ENCODE results near the gene LEMD1. TPM values are rescaled to one million over a fixed set of nuclear protein-coding genes. Genes with fewer than 3 reads are reported as not detected.
A peak's percentile ranks its signal among the peaks of the same experiment; 100 is the strongest.

Gene LEMD1
- total RNA-seq, 1 experiment from 2014 or later: 26.3 TPM

DNA sequence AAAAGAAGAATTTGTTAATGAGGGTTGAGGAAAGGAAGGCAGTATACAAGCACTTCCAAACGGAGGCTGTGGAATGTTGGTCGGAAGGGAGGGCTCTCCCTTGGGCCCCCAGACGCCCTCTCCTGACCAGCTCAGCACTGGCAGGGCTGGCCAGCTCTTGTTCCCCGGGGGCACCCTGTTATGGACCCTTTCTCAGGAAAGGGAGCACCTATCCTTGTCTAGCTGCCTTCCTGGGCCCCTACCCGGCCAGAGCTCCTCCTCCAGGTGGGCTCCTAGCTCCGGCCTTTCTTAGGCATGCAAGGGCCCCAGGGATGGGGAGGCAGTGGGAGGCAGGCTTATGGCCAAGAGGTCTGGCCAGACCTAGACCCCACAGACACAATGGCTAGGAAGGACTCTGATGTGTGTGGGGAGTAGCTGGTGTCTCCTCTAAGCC is 33.1 kb upstream of the LEMD1 start:
- DNase-seq (ENCODE audit: low spot score) (peak; percentile 60), ATAC-seq (peak; percentile 2)
- TF ChIP-seq, protein P1, sequence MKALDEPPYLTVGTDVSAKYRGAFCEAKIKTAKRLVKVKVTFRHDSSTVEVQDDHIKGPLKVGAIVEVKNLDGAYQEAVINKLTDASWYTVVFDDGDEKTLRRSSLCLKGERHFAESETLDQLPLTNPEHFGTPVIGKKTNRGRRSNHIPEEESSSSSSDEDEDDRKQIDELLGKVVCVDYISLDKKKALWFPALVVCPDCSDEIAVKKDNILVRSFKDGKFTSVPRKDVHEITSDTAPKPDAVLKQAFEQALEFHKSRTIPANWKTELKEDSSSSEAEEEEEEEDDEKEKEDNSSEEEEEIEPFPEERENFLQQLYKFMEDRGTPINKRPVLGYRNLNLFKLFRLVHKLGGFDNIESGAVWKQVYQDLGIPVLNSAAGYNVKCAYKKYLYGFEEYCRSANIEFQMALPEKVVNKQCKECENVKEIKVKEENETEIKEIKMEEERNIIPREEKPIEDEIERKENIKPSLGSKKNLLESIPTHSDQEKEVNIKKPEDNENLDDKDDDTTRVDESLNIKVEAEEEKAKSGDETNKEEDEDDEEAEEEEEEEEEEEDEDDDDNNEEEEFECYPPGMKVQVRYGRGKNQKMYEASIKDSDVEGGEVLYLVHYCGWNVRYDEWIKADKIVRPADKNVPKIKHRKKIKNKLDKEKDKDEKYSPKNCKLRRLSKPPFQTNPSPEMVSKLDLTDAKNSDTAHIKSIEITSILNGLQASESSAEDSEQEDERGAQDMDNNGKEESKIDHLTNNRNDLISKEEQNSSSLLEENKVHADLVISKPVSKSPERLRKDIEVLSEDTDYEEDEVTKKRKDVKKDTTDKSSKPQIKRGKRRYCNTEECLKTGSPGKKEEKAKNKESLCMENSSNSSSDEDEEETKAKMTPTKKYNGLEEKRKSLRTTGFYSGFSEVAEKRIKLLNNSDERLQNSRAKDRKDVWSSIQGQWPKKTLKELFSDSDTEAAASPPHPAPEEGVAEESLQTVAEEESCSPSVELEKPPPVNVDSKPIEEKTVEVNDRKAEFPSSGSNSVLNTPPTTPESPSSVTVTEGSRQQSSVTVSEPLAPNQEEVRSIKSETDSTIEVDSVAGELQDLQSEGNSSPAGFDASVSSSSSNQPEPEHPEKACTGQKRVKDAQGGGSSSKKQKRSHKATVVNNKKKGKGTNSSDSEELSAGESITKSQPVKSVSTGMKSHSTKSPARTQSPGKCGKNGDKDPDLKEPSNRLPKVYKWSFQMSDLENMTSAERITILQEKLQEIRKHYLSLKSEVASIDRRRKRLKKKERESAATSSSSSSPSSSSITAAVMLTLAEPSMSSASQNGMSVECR (CRISPR knock-in tag; IDR thresholded peaks at IDR 0.05; ENCODE audit: borderline replicate concordance): 0 out of 2 replicates have a peak, but pooled peaks have one; percentile 12
- TF ChIP-seq KAT7 (CRISPR knock-in tag; IDR thresholded peaks at IDR 0.05; ENCODE audit: borderline replicate concordance) (no peak; the same call in 1 of the 2 replicates), CREM (CRISPR knock-in tag; IDR thresholded peaks at IDR 0.05) (no peak), ZNF425 (CRISPR knock-in tag; conservative IDR thresholded peaks at IDR 0.05) (no peak), FOXP4 (CRISPR knock-in tag; IDR thresholded peaks at IDR 0.05) (no peak), ZNF263 (CRISPR knock-in tag; IDR thresholded peaks at IDR 0.05; ENCODE audit: low read depth) (no peak), ZSCAN18 (CRISPR knock-in tag; IDR thresholded peaks at IDR 0.05) (no peak), ZNF532 (CRISPR knock-in tag; IDR thresholded peaks at IDR 0.05; ENCODE audit: borderline replicate concordance) (no peak), ZBTB21 (CRISPR knock-in tag; IDR thresholded peaks at IDR 0.05; ENCODE audit: borderline replicate concordance) (no peak), FOXK1 (CRISPR knock-in tag; IDR thresholded peaks at IDR 0.05) (peak; percentile 37; the same call in 1 of the 2 replicates), ZMAT4 (CRISPR knock-in tag; IDR thresholded peaks at IDR 0.05) (no peak), ZNF281 (CRISPR knock-in tag; IDR thresholded peaks at IDR 0.05) (no peak)
- TF ChIP-seq, protein P2, sequence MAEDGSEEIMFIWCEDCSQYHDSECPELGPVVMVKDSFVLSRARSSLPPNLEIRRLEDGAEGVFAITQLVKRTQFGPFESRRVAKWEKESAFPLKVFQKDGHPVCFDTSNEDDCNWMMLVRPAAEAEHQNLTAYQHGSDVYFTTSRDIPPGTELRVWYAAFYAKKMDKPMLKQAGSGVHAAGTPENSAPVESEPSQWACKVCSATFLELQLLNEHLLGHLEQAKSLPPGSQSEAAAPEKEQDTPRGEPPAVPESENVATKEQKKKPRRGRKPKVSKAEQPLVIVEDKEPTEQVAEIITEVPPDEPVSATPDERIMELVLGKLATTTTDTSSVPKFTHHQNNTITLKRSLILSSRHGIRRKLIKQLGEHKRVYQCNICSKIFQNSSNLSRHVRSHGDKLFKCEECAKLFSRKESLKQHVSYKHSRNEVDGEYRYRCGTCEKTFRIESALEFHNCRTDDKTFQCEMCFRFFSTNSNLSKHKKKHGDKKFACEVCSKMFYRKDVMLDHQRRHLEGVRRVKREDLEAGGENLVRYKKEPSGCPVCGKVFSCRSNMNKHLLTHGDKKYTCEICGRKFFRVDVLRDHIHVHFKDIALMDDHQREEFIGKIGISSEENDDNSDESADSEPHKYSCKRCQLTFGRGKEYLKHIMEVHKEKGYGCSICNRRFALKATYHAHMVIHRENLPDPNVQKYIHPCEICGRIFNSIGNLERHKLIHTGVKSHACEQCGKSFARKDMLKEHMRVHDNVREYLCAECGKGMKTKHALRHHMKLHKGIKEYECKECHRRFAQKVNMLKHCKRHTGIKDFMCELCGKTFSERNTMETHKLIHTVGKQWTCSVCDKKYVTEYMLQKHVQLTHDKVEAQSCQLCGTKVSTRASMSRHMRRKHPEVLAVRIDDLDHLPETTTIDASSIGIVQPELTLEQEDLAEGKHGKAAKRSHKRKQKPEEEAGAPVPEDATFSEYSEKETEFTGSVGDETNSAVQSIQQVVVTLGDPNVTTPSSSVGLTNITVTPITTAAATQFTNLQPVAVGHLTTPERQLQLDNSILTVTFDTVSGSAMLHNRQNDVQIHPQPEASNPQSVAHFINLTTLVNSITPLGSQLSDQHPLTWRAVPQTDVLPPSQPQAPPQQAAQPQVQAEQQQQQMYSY (CRISPR knock-in tag; IDR thresholded peaks at IDR 0.05): peak; percentile 66

More for the DNA sequence above, 33.1 kb upstream of the LEMD1 start:
- POLR2A ChIA-PET: interaction anchor here (0.6 to 4.5 kb wide), 6 partner anchors 8 to 160 kb away, joined by 3 to 48 read pairs (median 6); no protein-coding TSS in a partner anchor
- Mint-ChIP-seq H3K4me1 (peaks cover 60% of the 10 kb centered on the region), H3K27ac (no peak overlapping the region), H3K27me3 (ENCODE audit: low read depth) (peaks cover 3% of the 10 kb centered on the region), H3K36me3 (no peaks in the 10 kb centered on the region), H3K4me3 (peak overlapping the region; percentile 99), H3K9me3 (no peaks in the 10 kb centered on the region)
- CTCF ChIA-PET: interaction anchor here (0.6 to 12.4 kb wide), 15 partner anchors 13 to 203 kb away, joined by 3 to 205 read pairs (median 9); no protein-coding TSS in a partner anchor
